WTC11 (cell line): ENCODE measurements around the gene CSE1L.

Experiments
- KAT7 ChIP-seq: sonication (generic); formaldehyde crosslinking; IDR thresholded peaks from 2 replicates; pipeline ENCODE4 v1.8.1; 2023; ENCODE audit warnings: missing genetic modification reagents, mild to moderate bottlenecking, borderline replicate concordance
- OVOL2 ChIP-seq: fragments of 250-450 bp; sonication (Bioruptor Pico); IDR thresholded peaks from 2 replicates; pipeline ENCODE4 v1.9.0; 2021; ENCODE audit warnings: mild to moderate bottlenecking, borderline replicate concordance
- SMAD3 ChIP-seq: sonication (generic); formaldehyde crosslinking; IDR thresholded peaks from 2 replicates; pipeline ENCODE4 v1.8.0; 2022; ENCODE audit warnings: missing genetic modification reagents, mild to moderate bottlenecking, borderline replicate concordance
- SP1 ChIP-seq: sonication (generic); formaldehyde crosslinking; conservative IDR thresholded peaks from 2 replicates; pipeline ENCODE4 v1.8.1; 2022; ENCODE audit warnings: missing genetic modification reagents
- ZBTB21 ChIP-seq: sonication (generic); formaldehyde crosslinking; IDR thresholded peaks from 2 replicates; pipeline ENCODE4 v1.8.1; 2023; ENCODE audit warnings: mild to moderate bottlenecking, missing genetic modification reagents, borderline replicate concordance
- ZNF416 ChIP-seq: fragments of 250-450 bp; sonication (Bioruptor Pico); IDR thresholded peaks from 2 replicates; pipeline ENCODE4 v1.9.0; 2021; ENCODE audit warnings: mild to moderate bottlenecking, inconsistent platforms
- TF ChIP-seq, protein P1 (sequence below): fragments of 200-600 bp; IDR thresholded peaks from 2 replicates; pipeline ENCODE4 v1.8.0; 2022; ENCODE audit warnings: antibody characterized with exemption
- TF ChIP-seq, protein P2 (sequence below): sonication (generic); formaldehyde crosslinking; IDR thresholded peaks from 2 replicates; pipeline ENCODE4 v1.8.1; 2023; ENCODE audit warnings: mild to moderate bottlenecking, moderate library complexity, missing genetic modification reagents

DNA sequence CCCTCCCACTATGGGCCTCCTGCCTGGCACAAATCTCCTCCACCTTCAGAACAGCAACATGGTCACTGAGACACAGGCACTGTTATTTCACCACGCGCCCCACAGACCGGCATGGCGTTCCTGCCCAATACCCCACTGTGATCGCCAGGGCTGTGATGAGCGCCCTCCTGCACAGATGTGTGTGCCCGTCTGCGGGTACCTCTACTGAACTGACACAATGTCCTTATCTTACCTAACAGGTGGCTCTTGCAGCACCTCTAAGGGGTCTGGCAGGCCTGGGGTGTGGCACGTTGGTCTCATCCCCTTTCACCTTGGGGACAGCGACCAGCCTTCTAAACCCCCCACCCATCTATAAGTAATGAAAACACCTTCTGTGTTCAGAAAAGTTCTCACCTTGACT lies 77.9 kb downstream of the CSE1L start:
- TF ChIP-seq ZNF416 (CRISPR knock-in tag) (no peak), KAT7 (CRISPR knock-in tag) (no peak), SP1 (CRISPR knock-in tag) (no peak), SMAD3 (no peak), OVOL2 (CRISPR knock-in tag) (no peak), ZBTB21 (CRISPR knock-in tag) (no peak)
- TF ChIP-seq, protein P1, sequence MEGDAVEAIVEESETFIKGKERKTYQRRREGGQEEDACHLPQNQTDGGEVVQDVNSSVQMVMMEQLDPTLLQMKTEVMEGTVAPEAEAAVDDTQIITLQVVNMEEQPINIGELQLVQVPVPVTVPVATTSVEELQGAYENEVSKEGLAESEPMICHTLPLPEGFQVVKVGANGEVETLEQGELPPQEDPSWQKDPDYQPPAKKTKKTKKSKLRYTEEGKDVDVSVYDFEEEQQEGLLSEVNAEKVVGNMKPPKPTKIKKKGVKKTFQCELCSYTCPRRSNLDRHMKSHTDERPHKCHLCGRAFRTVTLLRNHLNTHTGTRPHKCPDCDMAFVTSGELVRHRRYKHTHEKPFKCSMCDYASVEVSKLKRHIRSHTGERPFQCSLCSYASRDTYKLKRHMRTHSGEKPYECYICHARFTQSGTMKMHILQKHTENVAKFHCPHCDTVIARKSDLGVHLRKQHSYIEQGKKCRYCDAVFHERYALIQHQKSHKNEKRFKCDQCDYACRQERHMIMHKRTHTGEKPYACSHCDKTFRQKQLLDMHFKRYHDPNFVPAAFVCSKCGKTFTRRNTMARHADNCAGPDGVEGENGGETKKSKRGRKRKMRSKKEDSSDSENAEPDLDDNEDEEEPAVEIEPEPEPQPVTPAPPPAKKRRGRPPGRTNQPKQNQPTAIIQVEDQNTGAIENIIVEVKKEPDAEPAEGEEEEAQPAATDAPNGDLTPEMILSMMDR = no peak
- TF ChIP-seq, protein P2, sequence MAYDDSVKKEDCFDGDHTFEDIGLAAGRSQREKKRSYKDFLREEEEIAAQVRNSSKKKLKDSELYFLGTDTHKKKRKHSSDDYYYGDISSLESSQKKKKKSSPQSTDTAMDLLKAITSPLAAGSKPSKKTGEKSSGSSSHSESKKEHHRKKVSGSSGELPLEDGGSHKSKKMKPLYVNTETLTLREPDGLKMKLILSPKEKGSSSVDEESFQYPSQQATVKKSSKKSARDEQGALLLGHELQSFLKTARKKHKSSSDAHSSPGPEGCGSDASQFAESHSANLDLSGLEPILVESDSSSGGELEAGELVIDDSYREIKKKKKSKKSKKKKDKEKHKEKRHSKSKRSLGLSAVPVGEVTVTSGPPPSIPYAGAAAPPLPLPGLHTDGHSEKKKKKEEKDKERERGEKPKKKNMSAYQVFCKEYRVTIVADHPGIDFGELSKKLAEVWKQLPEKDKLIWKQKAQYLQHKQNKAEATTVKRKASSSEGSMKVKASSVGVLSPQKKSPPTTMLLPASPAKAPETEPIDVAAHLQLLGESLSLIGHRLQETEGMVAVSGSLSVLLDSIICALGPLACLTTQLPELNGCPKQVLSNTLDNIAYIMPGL = no peak
